ENCODE measurements around the gene MARF1.

The MARF1 gene

DNA sequence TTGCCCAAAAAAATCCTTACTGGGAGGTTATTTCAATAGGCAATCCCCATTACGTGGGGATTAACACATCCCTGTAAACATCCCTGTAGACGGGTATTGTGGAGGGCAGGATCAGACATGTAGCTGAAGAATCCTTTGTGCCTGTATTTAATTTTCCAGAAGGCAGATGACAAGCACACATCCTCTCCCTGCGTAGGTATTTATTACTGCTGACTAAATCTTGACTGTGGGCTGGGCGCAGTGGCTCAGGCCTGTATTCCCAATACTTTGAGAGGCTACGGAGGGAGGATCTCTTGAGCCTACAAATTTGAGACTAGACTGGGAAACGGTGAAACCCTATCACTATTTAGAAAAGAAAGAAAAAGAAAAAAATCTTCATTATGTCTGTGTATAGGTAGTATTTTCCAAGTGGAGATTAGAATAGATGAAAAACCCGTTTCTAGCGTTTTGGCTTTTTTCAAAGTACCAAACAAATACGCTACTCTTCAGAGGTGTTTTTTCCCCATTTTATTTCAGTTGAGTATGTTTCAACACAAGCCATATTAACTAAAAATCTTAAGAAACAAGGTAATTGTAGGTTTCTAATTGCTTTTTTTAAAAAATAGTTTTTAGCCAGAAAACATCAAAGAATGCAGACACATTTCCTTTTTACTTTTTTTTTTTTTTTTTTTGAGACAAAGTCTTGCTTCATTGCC, 1.5 kb upstream of the MARF1 start:
- TF ChIP-seq, protein P1, sequence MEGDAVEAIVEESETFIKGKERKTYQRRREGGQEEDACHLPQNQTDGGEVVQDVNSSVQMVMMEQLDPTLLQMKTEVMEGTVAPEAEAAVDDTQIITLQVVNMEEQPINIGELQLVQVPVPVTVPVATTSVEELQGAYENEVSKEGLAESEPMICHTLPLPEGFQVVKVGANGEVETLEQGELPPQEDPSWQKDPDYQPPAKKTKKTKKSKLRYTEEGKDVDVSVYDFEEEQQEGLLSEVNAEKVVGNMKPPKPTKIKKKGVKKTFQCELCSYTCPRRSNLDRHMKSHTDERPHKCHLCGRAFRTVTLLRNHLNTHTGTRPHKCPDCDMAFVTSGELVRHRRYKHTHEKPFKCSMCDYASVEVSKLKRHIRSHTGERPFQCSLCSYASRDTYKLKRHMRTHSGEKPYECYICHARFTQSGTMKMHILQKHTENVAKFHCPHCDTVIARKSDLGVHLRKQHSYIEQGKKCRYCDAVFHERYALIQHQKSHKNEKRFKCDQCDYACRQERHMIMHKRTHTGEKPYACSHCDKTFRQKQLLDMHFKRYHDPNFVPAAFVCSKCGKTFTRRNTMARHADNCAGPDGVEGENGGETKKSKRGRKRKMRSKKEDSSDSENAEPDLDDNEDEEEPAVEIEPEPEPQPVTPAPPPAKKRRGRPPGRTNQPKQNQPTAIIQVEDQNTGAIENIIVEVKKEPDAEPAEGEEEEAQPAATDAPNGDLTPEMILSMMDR (IDR thresholded peaks at IDR 0.05; ENCODE audit: extremely low read depth, missing control alignments): no peak

DNA sequence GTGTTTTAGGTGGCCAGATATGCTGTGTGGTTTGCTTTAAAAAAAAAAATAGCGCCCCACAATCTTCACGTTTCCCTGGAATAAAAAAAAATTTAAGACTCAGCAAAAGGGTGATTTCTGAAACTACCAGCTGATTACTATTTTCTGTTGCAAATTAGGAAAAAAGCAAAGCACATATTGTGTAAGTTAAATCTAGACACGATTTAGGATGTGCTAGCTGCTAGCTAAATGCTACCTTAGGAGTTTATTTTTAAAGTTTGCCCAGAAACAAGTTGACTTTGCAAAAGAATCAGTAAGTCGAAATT, 944 bp upstream of the MARF1 start:
- TF ChIP-seq, protein P1 (IDR thresholded peaks at IDR 0.05; ENCODE audit: extremely low read depth, missing control alignments): no peak
- DNase-seq (ENCODE audit: low spot score): no peak

More for the DNA sequence above, 1.5 kb upstream of the MARF1 start:
- DNase-seq (ENCODE audit: low spot score): no peak

DNA sequence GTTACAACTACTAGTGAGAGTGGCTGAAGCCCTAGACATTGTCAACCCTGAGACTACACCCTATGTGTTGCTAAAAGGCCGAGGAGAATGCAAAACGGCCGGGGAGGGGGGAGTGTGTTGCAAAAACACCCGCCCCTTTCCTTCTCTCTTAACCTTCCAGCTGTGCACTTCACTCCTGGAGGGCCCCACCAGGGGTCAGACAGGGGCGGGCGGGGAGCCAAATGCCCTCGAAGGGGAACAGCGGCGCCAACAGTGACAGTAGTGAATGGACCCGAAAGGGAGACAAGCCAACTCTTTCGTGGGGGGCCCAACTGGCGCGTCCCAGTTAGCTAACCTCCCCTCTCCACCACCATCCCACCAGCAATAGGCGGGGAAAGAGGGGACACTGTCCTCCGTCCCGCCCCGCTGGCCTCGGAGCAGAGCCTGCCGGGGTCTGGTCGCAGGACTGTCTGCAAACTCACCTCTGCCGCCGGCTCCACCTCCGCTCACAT, 352 bp downstream of the MARF1 start:
- DNase-seq (ENCODE audit: low spot score): peak; percentile 73
- TF ChIP-seq, protein P1 (IDR thresholded peaks at IDR 0.05; ENCODE audit: extremely low read depth, missing control alignments): peak; percentile 25

DNA sequence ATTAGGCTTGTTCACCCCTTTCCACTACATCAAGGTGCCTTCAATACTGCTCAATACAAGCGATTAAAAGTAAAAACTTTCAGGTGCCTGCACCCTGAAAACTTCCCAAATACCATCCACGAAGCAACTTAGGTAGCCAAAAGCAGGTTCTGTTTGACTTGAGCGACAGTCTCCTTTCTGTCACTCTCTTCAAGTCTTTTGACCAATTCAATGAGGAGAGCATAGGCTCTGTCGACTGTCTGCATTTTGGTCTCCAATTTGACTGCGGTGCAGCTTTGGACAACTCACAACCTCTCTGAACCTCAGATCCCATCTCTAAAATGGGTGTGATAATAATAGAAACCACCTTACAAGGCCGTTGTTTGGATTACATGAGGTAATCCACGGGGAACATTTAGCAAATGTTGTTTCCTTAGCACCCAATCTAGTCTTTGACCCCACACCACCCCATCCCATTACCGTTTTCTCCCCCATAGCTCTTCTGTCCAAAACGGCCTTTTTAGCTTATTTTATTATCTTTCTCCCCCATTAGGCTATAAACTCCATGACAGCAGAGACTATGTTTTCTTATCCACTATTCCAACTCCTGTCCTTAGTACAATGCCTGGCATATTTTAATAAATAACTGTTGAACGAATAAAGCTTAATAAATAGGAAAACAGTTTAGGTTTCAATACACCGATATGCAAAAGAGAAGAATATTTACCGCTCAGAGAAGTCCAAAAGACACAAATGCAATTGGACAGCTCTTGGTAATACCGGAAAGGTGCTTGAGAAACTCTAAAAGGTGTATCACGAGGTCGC, 999 bp downstream of the MARF1 start:
- DNase-seq (ENCODE audit: low spot score): no peak
- TF ChIP-seq, protein P1 (IDR thresholded peaks at IDR 0.05; ENCODE audit: extremely low read depth, missing control alignments): no peak

DNA sequence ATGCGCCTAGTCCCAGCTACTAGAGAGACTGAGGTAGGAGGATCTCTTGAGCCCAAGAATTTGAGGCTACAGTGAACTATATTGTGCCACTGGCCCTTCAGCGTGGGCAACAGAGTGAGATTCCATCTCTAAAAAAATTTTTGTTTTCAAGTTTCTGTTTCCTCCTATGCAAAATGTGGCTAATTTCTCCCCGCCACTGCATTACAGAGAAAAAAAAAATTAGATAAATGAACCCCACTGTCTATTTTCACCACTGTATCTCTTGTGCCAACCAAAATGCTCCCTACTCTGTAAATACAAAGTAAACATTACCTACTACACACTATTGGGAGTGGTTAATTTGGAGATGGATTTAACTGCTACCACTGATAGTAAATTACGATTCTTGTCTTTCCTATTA, 2.0 kb downstream of the MARF1 start:
- DNase-seq (ENCODE audit: low spot score): no peak
- TF ChIP-seq, protein P1 (IDR thresholded peaks at IDR 0.05; ENCODE audit: extremely low read depth, missing control alignments): no peak

DNA sequence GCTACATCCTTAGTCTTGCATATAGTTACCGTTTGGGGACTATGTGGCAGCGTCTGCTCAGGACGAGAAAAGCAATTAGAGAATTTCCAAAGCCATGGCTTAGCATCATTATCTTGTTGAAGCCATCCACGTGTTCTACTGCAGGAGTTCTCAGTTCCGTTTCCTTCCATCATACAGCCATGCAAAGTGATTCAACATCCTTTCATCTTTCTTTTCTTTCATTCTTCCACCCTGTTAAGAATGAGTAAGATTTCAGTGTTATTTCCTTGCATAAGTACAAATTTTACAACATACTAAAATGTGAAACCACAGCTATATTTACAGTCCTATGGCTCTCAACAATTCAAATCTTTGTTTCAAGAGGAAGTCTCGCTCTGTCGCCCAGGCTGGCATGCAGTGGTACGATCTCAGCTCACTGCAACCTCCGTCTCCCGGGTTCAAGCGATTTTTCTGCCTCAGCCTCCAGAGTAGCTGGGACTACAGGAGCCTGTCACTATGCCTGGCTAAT, 3.8 kb downstream of the MARF1 start:
- no peak for DNase-seq (ENCODE audit: low spot score)
- TF ChIP-seq, protein P1 (IDR thresholded peaks at IDR 0.05; ENCODE audit: extremely low read depth, missing control alignments): no peak

DNA sequence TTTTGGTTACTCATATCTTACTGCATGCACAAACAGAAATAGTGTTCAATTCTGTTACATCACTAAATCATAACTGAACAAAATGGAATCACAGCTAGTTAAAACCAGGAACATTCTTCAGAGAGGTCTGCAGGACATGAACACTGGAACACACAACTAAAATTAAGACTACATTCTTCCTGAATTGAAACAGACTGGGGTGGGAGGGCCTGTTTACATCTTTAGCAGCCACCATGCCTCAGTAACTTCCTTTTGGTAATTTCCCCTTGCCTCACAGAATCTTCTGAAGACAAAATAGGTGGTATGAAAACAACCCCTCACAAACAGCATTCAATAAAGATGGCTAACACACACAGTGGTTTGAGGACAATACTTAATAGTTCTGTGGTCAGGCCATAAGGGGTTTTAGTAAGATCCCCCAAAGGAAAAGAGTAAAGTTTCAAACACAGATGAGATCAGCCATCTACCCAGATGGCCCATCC, 6.5 kb downstream of the MARF1 start:
- TF ChIP-seq, protein P1 (IDR thresholded peaks at IDR 0.05; ENCODE audit: extremely low read depth, missing control alignments): no peak
- peak; percentile 42 for DNase-seq (ENCODE audit: low spot score)
